ENCODE results near the gene TM4SF1.

GRCh38 chr3:149381173-149382100 lies 4.0 kb upstream of the TM4SF1 start:
- TF ChIP-seq CSRNP3 (CRISPR knock-in tag; IDR thresholded peaks at IDR 0.05) (no peak), PATZ1 (CRISPR knock-in tag; IDR thresholded peaks at IDR 0.05; ENCODE audit: borderline replicate concordance) (no peak)
